ENCODE results near the gene EP300.

Gene EP300

GRCh38 chr22:41117127-41117965 is 25.0 kb downstream of the EP300 start:
- Histone ChIP-seq H3K9me3 (ENCODE audit: control extremely low read depth in 1 of 5, control insufficient read depth in 4 of 5, insufficient read depth in 2 of 5, low read depth in 1 of 5, low read length in 4 of 5) (no peaks in the 10 kb centered on the region), H3K4me3 (ENCODE audit: control insufficient read depth in 1 of 7, extremely low read depth in 1 of 7, insufficient read depth in 4 of 7, low read depth in 2 of 7, low read length in 6 of 7) (no peak overlapping the region), H3K27ac (ENCODE audit: insufficient read depth in 1 of 2, low read depth in 1 of 2, low read length in 2 of 2, poor library complexity in 1 of 2, severe bottlenecking in 2 of 2) (no peak overlapping the region), H3K27me3 (replicated peaks in 2 of 5; ENCODE audit: control insufficient read depth in 4 of 5, insufficient read depth in 5 of 5, low read length in 4 of 5) (no peaks in the 10 kb centered on the region), H3K4me1 (ENCODE audit: control extremely low read depth in 1 of 4, control insufficient read depth in 4 of 4, insufficient read depth in 4 of 4, low read length in 3 of 4) (no peaks in the 10 kb centered on the region), H3K36me3 (ENCODE audit: control insufficient read depth in 4 of 4, insufficient read depth in 4 of 4, low read length in 3 of 4) (peaks cover 14 to 63% (median 42%) of the 10 kb centered on the region in 4 experiments)
- ChIA-PET POLR2A (interaction anchor here (0.6 to 0.8 kb wide), 3 partner anchors 20 to 205 kb away, joined by 3 to 5 read pairs (median 3); no protein-coding TSS in a partner anchor), CTCF (interaction anchor here (1.0 kb wide), 1 partner anchor 12 kb away, joined by 3 read pairs; no protein-coding TSS in a partner anchor)
- no peak for DNase-seq
- WGBS (ENCODE audit: insufficient coverage): 97% methylated on average over 8 of the region's 9 CpGs

GRCh38 chr22:41123151-41123550 is 30.8 kb downstream of the EP300 start:
- WGBS (ENCODE audit: insufficient coverage): 100% methylated on average over 1 of the region's 2 CpGs
- H3K4me3 ChIP-seq (ENCODE audit: control insufficient read depth in 1 of 7, extremely low read depth in 1 of 7, insufficient read depth in 4 of 7, low read depth in 2 of 7, low read length in 6 of 7): no peak overlapping the region
- POLR2A ChIA-PET: no interaction called here
- H3K27ac ChIP-seq (ENCODE audit: insufficient read depth in 1 of 2, low read depth in 1 of 2, low read length in 2 of 2, poor library complexity in 1 of 2, severe bottlenecking in 2 of 2): no peak overlapping the region
- H3K27me3 ChIP-seq (replicated peaks in 2 of 5; ENCODE audit: control insufficient read depth in 4 of 5, insufficient read depth in 5 of 5, low read length in 4 of 5): no peaks in the 10 kb centered on the region
- CTCF ChIA-PET: no interaction called here
- H3K9me3 ChIP-seq (ENCODE audit: control extremely low read depth in 1 of 5, control insufficient read depth in 4 of 5, insufficient read depth in 2 of 5, low read depth in 1 of 5, low read length in 4 of 5): no peaks in the 10 kb centered on the region
- H3K36me3 ChIP-seq (ENCODE audit: control insufficient read depth in 4 of 4, insufficient read depth in 4 of 4, low read length in 3 of 4): peaks cover 28 to 67% (median 50%) of the 10 kb centered on the region in 4 experiments
- no peak for DNase-seq
- H3K4me1 ChIP-seq (ENCODE audit: control extremely low read depth in 1 of 4, control insufficient read depth in 4 of 4, insufficient read depth in 4 of 4, low read length in 3 of 4): peaks cover 0 to 2% (median 0%) of the 10 kb centered on the region in 4 experiments

DNA sequence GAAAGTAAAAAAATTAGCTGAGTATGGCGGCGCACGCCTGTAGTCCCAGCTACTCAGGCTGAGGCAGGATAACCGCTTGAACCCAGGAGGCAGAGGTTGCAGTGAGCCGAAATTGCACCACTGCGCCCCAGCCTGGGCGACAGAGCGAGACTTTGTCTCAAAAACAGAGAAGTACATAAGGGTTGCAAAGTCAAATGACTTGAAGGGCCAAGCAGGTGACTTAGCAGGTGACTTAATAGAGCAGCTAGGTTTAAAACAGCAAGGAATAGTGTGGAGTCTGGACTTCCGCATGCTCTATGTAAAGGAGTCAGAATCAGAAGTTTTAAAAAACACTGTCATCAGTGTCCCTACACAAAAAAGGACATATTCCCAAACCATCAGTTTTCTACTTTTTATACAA is 31.7 kb downstream of the EP300 start:
- no peak overlapping the region for H3K4me3 ChIP-seq (ENCODE audit: control insufficient read depth in 1 of 7, extremely low read depth in 1 of 7, insufficient read depth in 4 of 7, low read depth in 2 of 7, low read length in 6 of 7)
- POLR2A ChIA-PET: no interaction called here
- CTCF ChIA-PET: interaction anchor here (1.0 kb wide), 1 partner anchor 34 kb away, joined by 3 read pairs; no protein-coding TSS in a partner anchor
- H3K27me3 ChIP-seq (replicated peaks in 2 of 5; ENCODE audit: control insufficient read depth in 4 of 5, insufficient read depth in 5 of 5, low read length in 4 of 5): no peaks in the 10 kb centered on the region
- peaks cover 0 to 2% (median 0%) of the 10 kb centered on the region in 4 experiments for H3K4me1 ChIP-seq (ENCODE audit: control extremely low read depth in 1 of 4, control insufficient read depth in 4 of 4, insufficient read depth in 4 of 4, low read length in 3 of 4)
- H3K27ac ChIP-seq (ENCODE audit: insufficient read depth in 1 of 2, low read depth in 1 of 2, low read length in 2 of 2, poor library complexity in 1 of 2, severe bottlenecking in 2 of 2): no peak overlapping the region
- no peak for DNase-seq
- WGBS (ENCODE audit: insufficient coverage): 97% methylated on average over 9 of the region's 9 CpGs
- no peaks in the 10 kb centered on the region for H3K9me3 ChIP-seq (ENCODE audit: control extremely low read depth in 1 of 5, control insufficient read depth in 4 of 5, insufficient read depth in 2 of 5, low read depth in 1 of 5, low read length in 4 of 5)
- peaks cover 27 to 66% (median 50%) of the 10 kb centered on the region in 4 experiments for H3K36me3 ChIP-seq (ENCODE audit: control insufficient read depth in 4 of 4, insufficient read depth in 4 of 4, low read length in 3 of 4)

DNA sequence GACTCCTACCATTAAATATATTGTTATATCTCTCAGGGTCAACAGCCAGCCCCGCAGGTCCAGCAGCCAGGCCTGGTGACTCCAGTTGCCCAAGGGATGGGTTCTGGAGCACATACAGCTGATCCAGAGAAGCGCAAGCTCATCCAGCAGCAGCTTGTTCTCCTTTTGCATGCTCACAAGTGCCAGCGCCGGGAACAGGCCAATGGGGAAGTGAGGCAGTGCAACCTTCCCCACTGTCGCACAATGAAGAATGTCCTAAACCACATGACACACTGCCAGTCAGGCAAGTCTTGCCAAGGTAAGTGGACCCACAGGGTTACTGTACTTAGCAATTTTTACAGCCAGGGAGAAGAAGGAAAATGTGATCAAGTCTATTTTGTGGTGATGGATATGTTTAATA is 35.1 kb downstream of the EP300 start:
- POLR2A ChIA-PET: no interaction called here

GRCh38 chr22:41128606-41129005 is 36.2 kb downstream of the EP300 start:
- H3K27ac ChIP-seq (ENCODE audit: insufficient read depth in 1 of 2, low read depth in 1 of 2, low read length in 2 of 2, poor library complexity in 1 of 2, severe bottlenecking in 2 of 2): no peak overlapping the region
- no peak for DNase-seq
- no peaks in the 10 kb centered on the region for H3K9me3 ChIP-seq (ENCODE audit: control extremely low read depth in 1 of 5, control insufficient read depth in 4 of 5, insufficient read depth in 2 of 5, low read depth in 1 of 5, low read length in 4 of 5)
- 96% methylated on average over 10 of the region's 14 CpGs for WGBS (ENCODE audit: insufficient coverage)
- CTCF ChIA-PET: no interaction called here
- H3K36me3 ChIP-seq (ENCODE audit: control insufficient read depth in 4 of 4, insufficient read depth in 4 of 4, low read length in 3 of 4): peaks cover 40 to 76% (median 54%) of the 10 kb centered on the region in 4 experiments
- no peaks in the 10 kb centered on the region for H3K4me1 ChIP-seq (ENCODE audit: control extremely low read depth in 1 of 4, control insufficient read depth in 4 of 4, insufficient read depth in 4 of 4, low read length in 3 of 4)
- POLR2A ChIA-PET: no interaction called here
- no peak overlapping the region for H3K4me3 ChIP-seq (ENCODE audit: control insufficient read depth in 1 of 7, extremely low read depth in 1 of 7, insufficient read depth in 4 of 7, low read depth in 2 of 7, low read length in 6 of 7)
- H3K27me3 ChIP-seq (replicated peaks in 2 of 5; ENCODE audit: control insufficient read depth in 4 of 5, insufficient read depth in 5 of 5, low read length in 4 of 5): no peaks in the 10 kb centered on the region

More for the DNA sequence above, 35.1 kb downstream of the EP300 start:
- Histone ChIP-seq H3K27ac (ENCODE audit: insufficient read depth in 1 of 2, low read depth in 1 of 2, low read length in 2 of 2, poor library complexity in 1 of 2, severe bottlenecking in 2 of 2) (no peak overlapping the region), H3K9me3 (ENCODE audit: control extremely low read depth in 1 of 5, control insufficient read depth in 4 of 5, insufficient read depth in 2 of 5, low read depth in 1 of 5, low read length in 4 of 5) (no peaks in the 10 kb centered on the region), H3K36me3 (ENCODE audit: control insufficient read depth in 4 of 4, insufficient read depth in 4 of 4, low read length in 3 of 4) (peaks cover 42 to 68% (median 56%) of the 10 kb centered on the region in 4 experiments), H3K4me1 (ENCODE audit: control extremely low read depth in 1 of 4, control insufficient read depth in 4 of 4, insufficient read depth in 4 of 4, low read length in 3 of 4) (peaks cover 0 to 2% (median 0%) of the 10 kb centered on the region in 4 experiments), H3K4me3 (ENCODE audit: control insufficient read depth in 1 of 7, extremely low read depth in 1 of 7, insufficient read depth in 4 of 7, low read depth in 2 of 7, low read length in 6 of 7) (no peak overlapping the region), H3K27me3 (replicated peaks in 2 of 5; ENCODE audit: control insufficient read depth in 4 of 5, insufficient read depth in 5 of 5, low read length in 4 of 5) (no peaks in the 10 kb centered on the region)
- whole genome bisulfite sequencing (ENCODE audit: insufficient coverage): 92% methylated on average over 5 of the region's 5 CpGs
- CTCF ChIA-PET: no interaction called here
- DNase-seq: peak in 1 of 3 donors; percentile 9

GRCh38 chr22:41132550-41132949 is 40.2 kb downstream of the EP300 start:
- Histone ChIP-seq H3K4me1 (ENCODE audit: control extremely low read depth in 1 of 4, control insufficient read depth in 4 of 4, insufficient read depth in 4 of 4, low read length in 3 of 4) (no peaks in the 10 kb centered on the region), H3K27ac (ENCODE audit: insufficient read depth in 1 of 2, low read depth in 1 of 2, low read length in 2 of 2, poor library complexity in 1 of 2, severe bottlenecking in 2 of 2) (no peak overlapping the region), H3K9me3 (ENCODE audit: control extremely low read depth in 1 of 5, control insufficient read depth in 4 of 5, insufficient read depth in 2 of 5, low read depth in 1 of 5, low read length in 4 of 5) (no peaks in the 10 kb centered on the region), H3K4me3 (ENCODE audit: control insufficient read depth in 1 of 7, extremely low read depth in 1 of 7, insufficient read depth in 4 of 7, low read depth in 2 of 7, low read length in 6 of 7) (no peak overlapping the region), H3K27me3 (replicated peaks in 2 of 5; ENCODE audit: control insufficient read depth in 4 of 5, insufficient read depth in 5 of 5, low read length in 4 of 5) (no peaks in the 10 kb centered on the region), H3K36me3 (ENCODE audit: control insufficient read depth in 4 of 4, insufficient read depth in 4 of 4, low read length in 3 of 4) (peaks cover 25 to 89% (median 60%) of the 10 kb centered on the region in 4 experiments)
- CTCF ChIA-PET: interaction anchor here (1.9 kb wide), 1 partner anchor 9 kb away, joined by 6 read pairs; no protein-coding TSS in a partner anchor
- WGBS (ENCODE audit: insufficient coverage): no CpG with 5 or more reads among the region's 2 CpGs
- POLR2A ChIA-PET: interaction anchor here (0.6 kb wide), 1 partner anchor 155 kb away, joined by 3 read pairs; no protein-coding TSS in a partner anchor
- no peak for DNase-seq

Data from common myeloid progenitor, CD34-positive (primary cell).